ENCODE measurements around the gene ATP5IF1.

GRCh38 chr1:28279721-28280120 is 43.8 kb downstream of the ATP5IF1 start:
- TF ChIP-seq MEF2A (IDR thresholded peaks at IDR 0.05; ENCODE audit: borderline replicate concordance, low read depth) (no peak), ZBTB33 (IDR thresholded peaks at IDR 0.05; ENCODE audit: borderline replicate concordance, low read depth) (no peak), SMC3 (IDR thresholded peaks at IDR 0.05; ENCODE audit: low read depth, low read length) (no peak), CTCF (IDR thresholded peaks at IDR 0.05) (no peak), RAD21 (IDR thresholded peaks at IDR 0.05; ENCODE audit: low read length) (no peak), POLR2AphosphoS5 (IDR thresholded peaks at IDR 0.05; ENCODE audit: low read depth, low read length) (no peak), EZH2phosphoT487 (IDR thresholded peaks at IDR 0.05; ENCODE audit: borderline replicate concordance, low read depth) (no peak), REST (IDR thresholded peaks at IDR 0.05; ENCODE audit: low read depth, low read length) (no peak), FOXM1 (IDR thresholded peaks at IDR 0.05; ENCODE audit: low read depth) (no peak), TEAD4 (IDR thresholded peaks at IDR 0.05; ENCODE audit: borderline replicate concordance, insufficient read depth) (no peak), CHD2 (IDR thresholded peaks at IDR 0.05; ENCODE audit: low read length, partially characterized antibody) (no peak), YY1 (IDR thresholded peaks at IDR 0.05; ENCODE audit: low read depth) (no peak)

All from SK-N-SH (cell line).